Calu3 (cell line): Measurements from ENCODE around the gene C17orf50. TPM values are rescaled to one million over a fixed set of nuclear protein-coding genes. Genes with fewer than 3 reads are reported as not detected.

Source experiments
- BruUV-seq: library from RNA; stranded (reverse); fragments of 400-500 nt; replicated peaks from 2 replicates; lab custom pipeline; 2021; lab: Mats Ljungman, UMichigan
- CTCF ChIA-PET: fragments of 300-600 bp; sonication (Branson Sonifier 250); formaldehyde crosslinking; loops from one replicate; lab custom pipeline; 2022; ENCODE audit warnings: antibody characterized with exemption; lab: Charles Lee
- DNase-seq: peaks from one replicate; pipeline ENCODE4 v3.0.0; 2022
- H3K27ac Mint-ChIP-seq: one replicate; pipeline ENCODE4 v1.8.0; 2022; ENCODE audit warnings: mixed read lengths; ENCODE audit not compliant: unreplicated experiment
- H3K27me3 Mint-ChIP-seq: one replicate; pipeline ENCODE4 v1.8.0; 2022; ENCODE audit warnings: mixed read lengths; ENCODE audit not compliant: unreplicated experiment
- H3K36me3 Mint-ChIP-seq: one replicate; pipeline ENCODE4 v1.8.0; 2022; ENCODE audit warnings: mild to moderate bottlenecking, moderate library complexity, mixed read lengths; ENCODE audit not compliant: insufficient read depth, unreplicated experiment
- H3K4me1 Mint-ChIP-seq: one replicate; pipeline ENCODE4 v1.8.0; 2022; ENCODE audit warnings: mild to moderate bottlenecking, low read depth, mixed read lengths; ENCODE audit not compliant: unreplicated experiment
- H3K4me3 Mint-ChIP-seq: one replicate; pipeline ENCODE4 v1.8.0; 2022; ENCODE audit warnings: mild to moderate bottlenecking, low read depth, moderate library complexity, mixed read lengths; ENCODE audit not compliant: unreplicated experiment
- H3K9me3 Mint-ChIP-seq: one replicate; pipeline ENCODE4 v1.8.0; 2022; ENCODE audit warnings: low read depth, mixed read lengths; ENCODE audit not compliant: unreplicated experiment
- CTCF ChIP-seq: fragments of 200-600 bp; IDR thresholded peaks from one replicate; pipeline ENCODE4 v1.8.0; 2022; ENCODE audit warnings: antibody characterized with exemption; ENCODE audit not compliant: unreplicated experiment
- intact Hi-C: fragments of 100-400 bp; cut with micrococcal nuclease; formaldehyde crosslinking; loops from one replicate; pipeline ENCODE4 v1.10.0; 2022; ENCODE audit not compliant: unreplicated experiment
- total RNA-seq: library from RNA; stranded (reverse); gene quantifications from 2 replicates; pipeline ENCODE4 v1.2.3, GENCODE V29; 2022

Gene C17orf50
- total RNA-seq, 1 experiment from 2014 or later = not detected

GRCh38 chr17:35764123-35764991 lies 3.7 kb downstream of the C17orf50 start:
- intact Hi-C loops = no loop called here
- Mint-ChIP-seq H3K9me3 (no peaks in the 10 kb centered on the region), H3K27me3 (peaks cover 42% of the 10 kb centered on the region), H3K4me3 (peak overlapping the region; percentile 93), H3K36me3 (peaks cover 10% of the 10 kb centered on the region), H3K4me1 (peaks cover 10% of the 10 kb centered on the region), H3K27ac (no peak overlapping the region)
- TF ChIP-seq CTCF = peak; percentile 90
- DNase-seq = peak; percentile 96
- no TSS peak for BruUV-seq
- CTCF ChIA-PET = interaction anchor here (0.5 to 3.0 kb wide), 16 partner anchors 10 to 185 kb away, joined by 3 to 41 read pairs (median 4); partner anchors contain the start of genes MMP28 and TAF15

GRCh38 chr17:35765086-35765710 lies 4.5 kb downstream of the C17orf50 start:
- no peaks in the 10 kb centered on the region for H3K9me3 Mint-ChIP-seq
- H3K36me3 Mint-ChIP-seq = peaks cover 10% of the 10 kb centered on the region
- BruUV-seq = no TSS peak
- peak overlapping the region; percentile 93 for H3K4me3 Mint-ChIP-seq
- DNase-seq = no peak
- H3K27me3 Mint-ChIP-seq = peaks cover 51% of the 10 kb centered on the region
- peaks cover 10% of the 10 kb centered on the region for H3K4me1 Mint-ChIP-seq
- CTCF ChIA-PET = interaction anchor here (0.9 to 3.0 kb wide), 2 partner anchors 16 to 44 kb away, joined by 3 to 20 read pairs; partner anchors contain the start of gene TAF15
- no peak overlapping the region for H3K27ac Mint-ChIP-seq
- intact Hi-C loops = no loop called here
- no peak for TF ChIP-seq CTCF

- no peak for TF ChIP-seq CTCF
- Mint-ChIP-seq H3K36me3 (peaks cover 10% of the 10 kb centered on the region), H3K27me3 (peaks cover 51% of the 10 kb centered on the region), H3K27ac (no peak overlapping the region), H3K9me3 (no peaks in the 10 kb centered on the region), H3K4me1 (peaks cover 10% of the 10 kb centered on the region), H3K4me3 (no peak overlapping the region)
- intact Hi-C loops = no loop called here
- CTCF ChIA-PET = interaction anchor here (0.9 to 3.0 kb wide), 3 partner anchors 17 to 43 kb away, joined by 3 to 20 read pairs (median 11); partner anchors contain the start of gene TAF15
- no peak for DNase-seq
- no TSS peak for BruUV-seq
Measured at GRCh38 chr17:35765756-35766488, 5.2 kb downstream of the C17orf50 start.

DNA sequence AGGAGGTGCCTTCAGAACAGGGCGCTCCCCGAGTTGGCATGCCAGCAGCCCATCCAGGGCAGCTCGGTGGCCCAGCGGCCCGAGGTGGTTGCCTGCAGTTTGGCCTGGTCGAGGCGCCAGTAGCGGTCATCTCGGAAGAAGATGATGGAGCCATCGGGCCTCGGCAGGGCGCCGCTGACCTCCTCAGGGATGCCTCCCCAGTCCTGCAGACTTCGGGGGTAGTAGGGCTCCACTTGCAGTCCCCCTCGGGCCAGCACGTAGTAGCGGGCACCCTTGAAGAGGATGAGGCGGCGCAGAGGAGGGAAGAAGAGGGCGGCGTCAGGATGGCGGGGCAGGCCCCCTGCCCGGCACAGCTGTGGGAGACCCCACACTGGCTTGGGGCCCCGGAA lies 5.8 kb downstream of the C17orf50 start:
- intact Hi-C loops = no loop called here
- no peaks in the 10 kb centered on the region for H3K9me3 Mint-ChIP-seq
- BruUV-seq = no TSS peak
- H3K27ac Mint-ChIP-seq = no peak overlapping the region
- peaks cover 47% of the 10 kb centered on the region for H3K27me3 Mint-ChIP-seq
- H3K4me1 Mint-ChIP-seq = peaks cover 8% of the 10 kb centered on the region
- peaks cover 10% of the 10 kb centered on the region for H3K36me3 Mint-ChIP-seq
- CTCF ChIA-PET = interaction anchor here (0.6 to 2.1 kb wide), 5 partner anchors 10 to 42 kb away, joined by 3 to 11 read pairs (median 4); partner anchors contain the start of gene TAF15
- no peak for DNase-seq
- H3K4me3 Mint-ChIP-seq = no peak overlapping the region
- TF ChIP-seq CTCF = no peak
